IPS-20b (cell line): ENCODE data around the gene C1QTNF2.
A peak's percentile ranks its signal among the peaks of the same experiment; 100 is the strongest.

Experiments
- H3K27ac ChIP-seq: one replicate; pipeline ENCODE4 v1.5.1; 2013; ENCODE audit warnings: low read length
- H3K27me3 ChIP-seq: 2 replicates; pipeline ENCODE4 v1.6.1; 2013; ENCODE audit warnings: mild to moderate bottlenecking, low read length, inconsistent platforms; ENCODE audit not compliant: insufficient read depth
- H3K36me3 ChIP-seq: 2 replicates; pipeline ENCODE4 v1.6.1; 2013; ENCODE audit warnings: low read depth, mild to moderate bottlenecking, inconsistent platforms, low read length, moderate library complexity; ENCODE audit not compliant: insufficient read depth
- H3K4me1 ChIP-seq: 2 replicates; pipeline ENCODE4 v1.6.1; 2013; ENCODE audit warnings: mild to moderate bottlenecking, control low read depth, inconsistent platforms, low read length, moderate library complexity; ENCODE audit not compliant: insufficient read depth
- H3K4me3 ChIP-seq: 2 replicates; pipeline ENCODE4 v1.5.1; 2013; ENCODE audit warnings: mild to moderate bottlenecking, low read length, inconsistent platforms
- H3K9ac ChIP-seq: 2 replicates; pipeline ENCODE4 v1.6.1; 2013; ENCODE audit warnings: low read depth, mild to moderate bottlenecking, inconsistent platforms, low read length, moderate library complexity
- H3K9me3 ChIP-seq: 2 replicates; pipeline ENCODE4 v1.6.1; 2013; ENCODE audit warnings: mild to moderate bottlenecking, low read depth, low read length, inconsistent platforms; ENCODE audit not compliant: insufficient read depth

The C1QTNF2 gene, protein sequence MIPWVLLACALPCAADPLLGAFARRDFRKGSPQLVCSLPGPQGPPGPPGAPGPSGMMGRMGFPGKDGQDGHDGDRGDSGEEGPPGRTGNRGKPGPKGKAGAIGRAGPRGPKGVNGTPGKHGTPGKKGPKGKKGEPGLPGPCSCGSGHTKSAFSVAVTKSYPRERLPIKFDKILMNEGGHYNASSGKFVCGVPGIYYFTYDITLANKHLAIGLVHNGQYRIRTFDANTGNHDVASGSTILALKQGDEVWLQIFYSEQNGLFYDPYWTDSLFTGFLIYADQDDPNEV

DNA sequence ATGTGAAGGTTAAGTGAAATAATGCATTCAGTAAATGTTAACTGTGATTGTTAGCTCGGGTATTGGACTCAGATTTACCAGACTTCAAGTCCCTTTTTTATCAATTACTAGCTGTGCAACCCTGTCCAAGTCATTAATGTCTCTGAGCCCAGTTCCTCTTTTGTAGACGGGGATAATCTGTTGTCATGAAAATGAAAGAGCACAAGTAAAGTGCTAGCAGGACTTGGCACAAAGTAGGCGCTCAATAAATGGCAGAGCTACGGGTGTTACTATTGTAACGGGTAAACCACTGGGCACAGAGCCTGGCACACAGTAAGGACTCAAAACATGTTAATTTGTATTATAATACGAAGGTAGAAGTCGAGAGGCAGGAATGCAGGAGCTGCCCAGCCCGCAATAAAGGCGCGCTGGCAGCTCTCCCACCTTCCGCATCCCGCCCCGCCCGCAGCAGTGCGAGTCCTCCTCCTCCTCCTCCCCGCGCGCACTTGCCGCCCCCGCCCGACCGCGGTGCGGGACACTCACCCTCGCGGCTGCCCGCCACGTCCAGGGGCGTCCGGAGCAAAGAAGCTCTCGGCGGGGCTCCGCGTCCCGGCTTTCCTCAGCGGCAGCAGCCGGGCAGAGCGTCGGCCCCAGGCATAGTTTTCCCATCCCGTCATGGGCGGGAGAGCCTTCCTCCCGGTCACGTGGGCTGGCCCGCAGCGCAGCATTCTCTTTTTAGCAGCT, at the start of gene C1QTNF2:
TSS of gene C1QTNF2 (minus strand) at position 637 of the 723 bp plus-strand sequence. CDS start 15,615 bp downstream, outside the sequence.
- Histone ChIP-seq H3K9me3 (no peaks in the 10 kb centered on the region), H3K36me3 (no peaks in the 10 kb centered on the region), H3K27ac (no peak within 1 kb of the TSS), H3K27me3 (peaks cover 38% of the 10 kb centered on the region), H3K4me1 (peaks cover 3% of the 10 kb centered on the region), H3K4me3 (peak within 1 kb of the TSS; percentile 62), H3K9ac (no peak within 1 kb of the TSS; the same call in 1 of the 2 replicates)

DNA sequence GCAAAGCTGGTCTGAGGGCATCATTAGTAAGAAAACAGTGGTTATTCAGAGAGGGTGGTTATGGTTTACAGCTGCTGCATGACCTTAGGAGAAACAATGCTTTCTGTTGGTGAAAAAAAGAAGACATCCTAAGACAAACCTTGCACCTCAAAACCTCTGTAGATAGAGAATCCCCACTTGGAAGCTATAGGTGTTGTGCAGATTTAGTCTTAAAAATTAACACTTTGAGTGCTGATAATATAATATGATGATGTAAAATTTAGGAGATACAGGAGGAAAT, 49.8 kb upstream of the C1QTNF2 start:
- H3K27ac ChIP-seq, result no peak overlapping the region
- peaks cover 26% of the 10 kb centered on the region for H3K4me1 ChIP-seq
- no peak overlapping the region for H3K4me3 ChIP-seq

DNA sequence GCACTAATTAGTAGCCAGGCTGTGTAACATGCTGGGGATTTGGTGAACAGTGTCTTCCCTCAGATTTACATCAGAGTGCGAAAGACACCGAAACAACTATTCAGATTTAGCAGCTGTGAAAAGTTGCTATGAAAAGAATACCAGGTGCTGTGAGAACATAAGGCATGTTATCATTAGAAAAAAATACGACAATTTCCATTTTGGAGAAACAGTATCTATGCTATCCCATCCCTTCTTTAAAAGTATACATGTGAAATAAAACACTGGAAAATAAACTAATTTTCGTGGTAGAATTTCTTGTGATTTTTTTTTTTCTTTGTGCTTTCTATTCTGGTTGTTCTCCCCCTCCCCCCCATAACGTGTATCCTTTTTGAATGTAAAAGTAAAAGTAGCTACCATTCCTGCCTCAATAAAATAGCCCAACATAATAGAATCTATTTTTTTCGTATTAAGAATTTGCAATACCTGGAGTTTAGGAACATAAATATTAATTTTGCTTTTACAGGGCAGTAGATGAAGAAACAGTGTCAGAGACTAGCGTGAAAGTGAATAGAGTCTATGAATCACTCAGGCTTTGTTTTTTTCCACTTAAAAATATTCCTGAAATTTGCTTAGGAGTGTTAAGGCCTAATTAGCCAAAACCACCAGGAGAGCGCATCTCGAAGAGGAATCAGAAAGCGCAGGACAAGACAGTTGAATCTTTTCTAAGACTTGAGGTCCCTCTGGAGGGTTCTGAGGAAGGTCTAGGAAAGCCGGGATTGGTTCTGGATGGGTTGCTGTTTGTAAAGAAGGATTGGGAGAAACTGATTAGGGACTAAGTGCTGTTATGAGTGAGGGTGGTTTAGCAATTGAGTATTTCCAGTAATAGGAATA, 49.3 kb upstream of the C1QTNF2 start:
- H3K9ac ChIP-seq, result peak overlapping the region; percentile 93
- no peaks in the 10 kb centered on the region for H3K27me3 ChIP-seq
- H3K9me3 ChIP-seq, result no peaks in the 10 kb centered on the region
- H3K27ac ChIP-seq, result peak overlapping the region; percentile 62
- H3K36me3 ChIP-seq, result peaks cover 27% of the 10 kb centered on the region
- H3K4me3 ChIP-seq, result peak overlapping the region; percentile 96
- peaks cover 26% of the 10 kb centered on the region for H3K4me1 ChIP-seq

More for the DNA sequence above, 49.8 kb upstream of the C1QTNF2 start:
- H3K36me3 ChIP-seq, result peaks cover 29% of the 10 kb centered on the region
- no peaks in the 10 kb centered on the region for H3K9me3 ChIP-seq
- no peak overlapping the region for H3K9ac ChIP-seq
- no peaks in the 10 kb centered on the region for H3K27me3 ChIP-seq

DNA sequence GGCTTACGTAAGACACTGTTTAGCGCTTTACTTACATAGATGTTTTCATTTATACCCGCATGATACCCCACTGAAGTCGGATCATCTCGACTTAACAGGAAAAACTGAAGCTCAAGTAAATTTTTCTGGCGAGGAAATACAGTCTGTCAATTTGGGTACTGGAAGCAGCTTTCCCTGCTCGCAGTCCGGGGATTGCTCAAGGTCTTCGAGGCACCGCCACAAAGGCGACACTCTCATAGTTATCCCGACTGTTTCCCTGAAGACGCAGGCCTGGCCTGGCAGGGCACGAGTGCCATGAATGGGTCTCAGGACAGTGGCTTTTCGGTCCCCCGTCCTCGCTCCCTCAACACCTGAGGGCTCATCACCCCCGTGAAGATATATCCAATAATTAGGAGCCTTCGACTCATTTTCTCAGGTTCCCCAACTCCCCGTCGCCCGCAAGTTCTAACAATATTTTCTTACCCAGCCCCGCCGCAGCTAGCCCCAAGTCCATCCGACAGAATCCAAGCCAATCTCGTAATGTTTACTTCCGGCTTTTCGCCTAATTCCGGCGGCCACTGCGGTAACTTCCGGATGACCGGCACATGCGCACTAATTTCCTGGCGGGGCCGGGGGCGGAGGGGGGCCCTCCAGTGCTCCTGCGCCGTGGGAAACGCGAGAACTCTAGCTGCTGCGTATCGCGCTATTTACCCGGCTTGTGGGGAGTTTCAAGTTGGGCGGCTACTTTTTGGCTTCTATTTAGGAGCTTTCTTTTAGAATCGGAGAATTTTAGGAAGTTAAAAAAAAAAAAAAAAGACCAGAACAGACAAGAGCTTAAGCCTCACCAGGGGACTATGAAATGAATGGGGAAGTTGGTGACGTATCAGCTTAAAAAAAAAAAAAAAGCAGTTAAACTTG, 48.4 kb upstream of the C1QTNF2 start, which contains the start of gene SLU7:
TSS of gene SLU7 (minus strand) at position 521 of the 897 bp plus-strand sequence. CDS start 3,787 bp downstream, outside the sequence.
- Histone ChIP-seq H3K27ac (peak within 1 kb of the TSS; percentile 62), H3K36me3 (peaks cover 25% of the 10 kb centered on the region), H3K4me1 (peaks cover 26% of the 10 kb centered on the region), H3K4me3 (peak within 1 kb of the TSS; percentile 96), H3K9ac (peak within 1 kb of the TSS; percentile 93), H3K27me3 (no peaks in the 10 kb centered on the region), H3K9me3 (no peaks in the 10 kb centered on the region)

DNA sequence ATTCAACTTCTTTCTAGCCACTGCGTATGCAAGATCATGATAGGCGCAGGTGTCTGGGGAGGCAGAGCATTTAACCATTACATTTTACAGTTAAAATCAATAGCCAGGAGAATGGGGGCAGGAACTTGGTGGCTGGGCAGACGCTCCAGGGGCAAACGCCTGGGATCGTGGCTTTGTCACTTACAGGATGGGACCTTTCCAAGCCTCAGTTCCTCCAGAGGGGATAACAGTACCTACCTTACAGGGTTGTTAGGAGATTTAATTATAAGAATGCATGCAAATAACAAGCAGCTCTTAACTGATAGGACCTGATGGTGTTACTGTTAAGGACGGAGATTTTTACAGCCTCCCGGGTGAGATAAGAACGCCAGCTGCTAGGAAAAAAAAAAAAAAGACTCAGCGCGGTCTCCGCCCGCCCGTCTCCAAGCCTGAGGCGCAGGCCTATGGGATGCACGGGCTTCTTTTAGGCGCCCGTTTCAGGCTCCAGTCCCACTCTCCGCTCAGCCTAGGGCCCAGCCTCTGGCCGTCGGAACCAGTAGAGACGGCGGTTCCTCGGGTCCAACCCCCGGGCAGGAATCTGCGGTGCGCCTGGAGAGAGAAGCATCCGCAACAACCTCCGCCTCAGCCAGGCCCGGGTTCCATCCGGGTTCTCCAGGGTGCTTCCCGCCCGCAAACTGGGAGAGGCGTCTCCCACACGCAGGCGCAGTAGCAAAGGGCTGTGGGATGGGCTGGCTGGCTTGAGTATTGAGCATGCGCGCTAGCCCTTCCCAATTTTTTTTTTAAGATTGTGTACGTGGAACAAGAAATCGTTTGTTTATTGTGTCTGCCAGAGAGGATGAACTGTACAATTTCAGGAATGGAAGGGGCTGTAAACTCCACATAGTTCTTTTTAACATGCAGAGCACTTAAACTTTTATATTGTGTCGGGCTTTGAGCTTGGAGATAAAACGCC, 29.3 kb upstream of the C1QTNF2 start, which contains the start of gene FAM200C:
TSS of gene FAM200C (minus strand) at position 653 of the 952 bp plus-strand sequence. CDS start 4,564 bp downstream, outside the sequence.
- Histone ChIP-seq H3K9ac (peak within 1 kb of the TSS; percentile 97), H3K27me3 (no peaks in the 10 kb centered on the region), H3K4me1 (peaks cover 10% of the 10 kb centered on the region; the same call in 1 of the 2 replicates), H3K27ac (peak within 1 kb of the TSS; percentile 44), H3K36me3 (peaks cover 33% of the 10 kb centered on the region), H3K4me3 (peak within 1 kb of the TSS; percentile 91), H3K9me3 (no peaks in the 10 kb centered on the region)

DNA sequence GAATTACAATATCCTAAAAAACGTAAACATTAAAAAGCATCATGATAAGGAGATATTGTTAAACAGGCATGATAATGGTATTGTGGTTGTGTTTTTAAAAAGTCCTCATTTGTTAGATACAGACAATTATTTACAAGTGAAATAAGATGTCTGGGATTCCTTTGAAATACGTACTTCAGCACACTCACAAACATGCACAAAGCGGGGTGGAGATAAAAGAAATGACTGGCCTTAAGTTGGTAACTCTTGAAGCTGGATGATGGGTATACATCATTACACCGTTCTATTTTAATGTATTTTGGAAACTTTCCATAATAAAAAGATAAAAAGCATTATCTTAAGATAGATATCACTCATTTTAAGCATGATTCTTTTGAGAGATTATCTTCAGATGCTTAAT, 28.4 kb upstream of the C1QTNF2 start:
- Histone ChIP-seq H3K27me3 (no peaks in the 10 kb centered on the region), H3K27ac (no peak overlapping the region), H3K36me3 (peaks cover 24% of the 10 kb centered on the region), H3K4me1 (peaks cover 10% of the 10 kb centered on the region; the same call in 1 of the 2 replicates), H3K9me3 (no peaks in the 10 kb centered on the region), H3K4me3 (peak overlapping the region; percentile 91), H3K9ac (peak overlapping the region; percentile 97)

DNA sequence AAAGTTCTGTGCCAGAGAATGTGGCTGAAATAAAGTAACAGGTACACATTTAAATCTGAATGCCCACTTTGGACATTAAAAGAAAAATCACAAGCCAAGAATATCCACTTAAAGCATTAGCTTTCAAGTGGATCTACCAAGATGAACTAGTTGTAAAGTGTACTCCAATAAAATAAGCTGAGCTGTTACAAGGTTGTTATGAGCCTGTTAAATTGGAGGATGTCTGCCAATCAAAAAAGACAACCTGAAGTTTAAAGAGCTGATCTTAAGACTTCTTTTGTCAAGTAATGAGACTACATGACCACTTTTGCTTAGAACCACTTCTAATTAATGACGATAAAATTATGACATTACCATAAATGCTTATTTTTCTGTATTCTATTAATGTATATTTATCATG, 27.1 kb upstream of the C1QTNF2 start:
- H3K9ac ChIP-seq, result peak overlapping the region; percentile 64
- H3K27ac ChIP-seq, result no peak overlapping the region
- no peak overlapping the region for H3K4me3 ChIP-seq
- H3K9me3 ChIP-seq, result no peaks in the 10 kb centered on the region
- no peaks in the 10 kb centered on the region for H3K27me3 ChIP-seq
- H3K4me1 ChIP-seq, result peaks cover 10% of the 10 kb centered on the region; the same call in 1 of the 2 replicates
- H3K36me3 ChIP-seq, result peaks cover 15% of the 10 kb centered on the region

DNA sequence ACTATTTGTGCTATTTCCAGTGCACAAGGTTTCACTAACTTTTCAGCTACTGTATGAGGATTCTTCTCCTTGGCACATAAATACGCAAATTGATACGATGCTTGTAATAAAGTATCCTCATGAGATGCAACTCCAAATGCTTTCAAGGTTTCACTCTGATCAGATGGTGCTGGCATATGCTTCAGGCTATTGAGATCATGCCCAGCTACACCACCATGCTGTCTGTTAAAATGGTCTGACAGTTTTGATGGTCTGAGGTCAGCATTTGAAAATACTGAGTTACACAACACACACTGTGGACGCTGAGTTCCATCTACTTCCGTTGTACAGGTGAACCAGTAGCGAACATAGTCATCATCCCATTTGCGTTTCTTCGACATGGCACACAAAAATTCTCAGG, 24.7 kb upstream of the C1QTNF2 start:
- no peaks in the 10 kb centered on the region for H3K9me3 ChIP-seq
- no peak overlapping the region for H3K4me3 ChIP-seq
- no peak overlapping the region for H3K27ac ChIP-seq
- H3K36me3 ChIP-seq, result peaks cover 4% of the 10 kb centered on the region; the same call in 1 of the 2 replicates
- H3K9ac ChIP-seq, result no peak overlapping the region
- peaks cover 8% of the 10 kb centered on the region; the same call in 1 of the 2 replicates for H3K4me1 ChIP-seq
- no peaks in the 10 kb centered on the region for H3K27me3 ChIP-seq

DNA sequence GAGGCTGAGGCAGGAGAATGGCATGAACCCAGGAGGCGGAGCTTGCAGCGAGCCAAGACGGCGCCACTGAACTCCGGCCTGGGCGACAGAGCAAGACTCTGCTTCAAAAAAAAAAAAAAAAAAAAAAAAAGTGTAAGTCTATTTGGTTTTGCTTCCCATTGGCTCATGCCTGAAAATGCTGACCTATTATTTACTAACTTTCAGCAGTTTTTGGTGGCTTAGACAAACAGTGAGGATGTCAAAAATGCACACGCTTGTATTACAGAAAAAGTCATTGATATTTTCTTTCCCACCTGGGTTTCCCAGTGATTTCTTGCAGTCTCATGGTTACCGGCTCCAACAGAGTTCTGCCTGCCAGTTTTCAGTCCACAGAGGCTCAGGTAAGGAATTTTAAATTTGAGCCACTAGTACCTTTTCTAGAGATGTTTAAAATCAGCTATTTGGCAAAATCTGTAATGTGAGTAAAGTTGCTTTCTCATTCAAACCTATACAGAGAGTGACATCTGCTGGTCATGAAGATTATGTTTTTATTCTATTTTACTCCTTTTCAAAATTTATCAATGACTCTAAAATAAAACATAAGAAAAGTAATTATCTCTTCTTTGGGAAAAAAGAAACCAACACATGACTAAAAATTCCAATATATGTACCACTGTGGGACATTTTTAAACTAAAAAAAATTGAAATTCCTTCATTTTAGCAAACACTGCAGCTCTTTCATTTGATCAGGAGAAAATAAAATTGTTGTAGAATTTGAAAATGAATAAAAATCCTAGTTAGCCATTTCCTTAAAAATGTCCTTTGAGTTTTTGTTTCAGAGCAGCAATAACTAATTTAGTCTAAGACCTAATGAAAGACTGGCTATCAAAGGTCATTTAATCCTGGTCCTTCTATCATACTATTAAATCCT, 20.6 kb upstream of the C1QTNF2 start:
- peaks cover 8% of the 10 kb centered on the region; the same call in 1 of the 2 replicates for H3K9me3 ChIP-seq

More for the DNA sequence above, 20.6 kb upstream of the C1QTNF2 start:
- Histone ChIP-seq H3K27me3 (no peaks in the 10 kb centered on the region), H3K4me1 (no peaks in the 10 kb centered on the region), H3K9ac (no peak overlapping the region), H3K4me3 (no peak overlapping the region), H3K36me3 (peaks cover 4% of the 10 kb centered on the region; the same call in 1 of the 2 replicates), H3K27ac (no peak overlapping the region)
